IPS-NIHi11 (cell line): ENCODE data around the gene PEX11A.

ENCODE experiments used
- DNase-seq: peaks from one replicate; pipeline ENCODE4 v3.0.0; 2012; ENCODE audit warnings: mixed read lengths, low spot score

The PEX11A gene

GRCh38 chr15:89654847-89655805 is 35.4 kb downstream of the PEX11A start, which contains the start of gene KIF7:
KIF7 (minus strand) TSS chr15:89655467; CDS start chr15:89652930, 2,537 bp downstream.
- peak; percentile 99 for DNase-seq

DNA sequence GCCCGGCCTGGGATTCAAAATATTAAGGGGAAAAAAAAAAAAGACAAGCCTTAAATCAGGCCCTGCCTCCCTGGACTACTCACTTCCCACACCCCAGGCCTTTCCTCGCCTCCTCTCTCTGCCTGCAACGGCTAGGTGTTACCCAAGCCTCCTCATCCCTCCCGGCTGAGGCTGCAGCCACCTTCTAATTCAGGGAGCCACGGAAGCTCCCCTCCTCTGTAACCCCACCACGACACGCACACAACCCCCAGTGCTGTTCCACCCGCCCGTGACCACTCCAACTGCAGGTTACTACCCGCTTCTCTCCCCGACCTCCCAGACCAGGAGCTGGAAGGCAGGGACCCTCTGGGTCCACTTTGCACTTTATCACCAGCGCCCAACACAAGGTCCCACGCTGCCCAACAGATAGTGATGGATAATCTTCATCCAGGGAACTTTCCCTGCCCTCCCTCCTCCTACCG is 36.2 kb downstream of the PEX11A start:
- no peak for DNase-seq

- DNase-seq: no peak
Measured at GRCh38 chr15:89653578-89653977, 37.0 kb downstream of the PEX11A start.

DNA sequence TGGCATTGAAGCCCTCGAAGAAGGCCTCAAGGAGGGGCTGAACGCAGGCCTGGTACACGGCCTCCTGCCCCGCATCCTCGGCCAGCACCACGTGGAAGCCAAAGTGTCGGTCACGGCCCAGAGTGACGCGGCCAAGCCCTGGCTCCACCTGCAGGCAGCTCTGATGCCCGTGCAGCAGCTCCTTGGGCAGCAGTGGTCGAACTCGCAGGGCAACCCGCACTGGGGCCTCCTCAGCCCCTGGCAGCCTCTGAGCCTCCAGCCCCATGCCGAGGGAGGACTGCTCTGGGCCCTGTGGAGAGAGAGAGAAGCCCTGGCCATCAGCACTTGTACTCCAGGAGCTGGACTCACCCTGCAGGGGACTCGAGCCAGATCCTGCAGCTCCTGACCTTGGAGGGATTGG is 37.9 kb downstream of the PEX11A start:
- DNase-seq: no peak

GRCh38 chr15:89652131-89652530 is 38.4 kb downstream of the PEX11A start:
- DNase-seq: no peak

GRCh38 chr15:89649716-89650115 is 40.8 kb downstream of the PEX11A start:
- no peak for DNase-seq

- no peak for DNase-seq
Measured at GRCh38 chr15:89649013-89649625, 41.4 kb downstream of the PEX11A start.

GRCh38 chr15:89648106-89649012 is 42.2 kb downstream of the PEX11A start:
- no peak for DNase-seq

GRCh38 chr15:89647191-89647851 is 43.2 kb downstream of the PEX11A start:
- DNase-seq: peak; percentile 96

DNA sequence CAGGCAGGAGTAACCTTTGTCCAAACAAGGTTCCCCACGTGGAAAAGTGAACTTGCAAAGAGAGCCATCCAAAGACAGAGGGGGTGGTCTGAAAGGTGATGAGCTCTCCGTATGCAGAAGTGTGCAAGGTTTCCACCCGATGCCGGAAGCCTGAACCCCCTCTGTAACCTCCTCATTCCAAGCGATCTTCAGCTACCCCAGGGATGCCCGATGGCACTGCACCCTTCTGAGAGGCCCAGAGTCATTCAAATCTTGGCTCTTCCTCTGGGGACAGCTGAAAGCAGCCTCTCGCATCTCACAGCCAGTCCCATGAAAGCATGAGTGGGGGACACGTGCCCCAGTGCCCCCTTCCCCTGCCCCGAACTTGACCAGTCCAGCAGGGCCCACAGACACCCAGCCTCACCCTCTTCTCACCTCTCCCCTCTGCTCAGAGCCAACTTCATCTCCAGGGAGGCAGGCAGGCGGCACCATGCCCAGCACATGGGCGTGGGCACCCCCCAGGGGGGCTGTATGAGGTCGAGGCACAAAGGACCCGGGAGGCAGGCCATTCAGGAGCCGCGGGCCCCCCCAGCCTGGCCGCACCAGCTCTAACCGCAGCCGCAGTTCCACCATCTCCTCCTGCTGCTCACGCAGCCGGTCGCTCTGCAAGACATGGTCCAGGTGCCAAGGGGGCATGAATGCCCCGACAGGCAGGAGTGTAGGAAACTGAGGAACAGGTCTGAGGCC is 44.0 kb downstream of the PEX11A start:
- no peak for DNase-seq

DNA sequence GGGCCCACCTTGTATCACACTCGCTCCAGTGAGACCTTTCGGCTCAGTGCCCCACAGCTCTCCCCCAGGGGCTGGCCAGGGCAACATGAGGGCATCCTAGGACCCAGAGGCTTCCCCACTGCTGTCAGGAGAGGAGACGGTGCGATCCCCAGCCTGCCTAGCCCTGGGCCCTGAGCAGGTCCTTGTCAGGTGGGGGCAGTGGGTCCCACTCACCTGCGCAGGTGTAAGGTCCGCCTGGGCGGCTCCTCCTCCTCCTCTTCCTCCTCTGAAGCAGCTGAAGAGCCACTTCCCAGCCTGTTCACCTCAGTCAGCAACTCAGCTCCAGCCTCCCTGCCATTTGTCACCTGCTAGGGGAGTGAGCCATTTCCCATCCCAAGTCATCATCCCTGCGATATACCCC is 44.9 kb downstream of the PEX11A start:
- DNase-seq: no peak

GRCh38 chr15:89642106-89642505 is 48.4 kb downstream of the PEX11A start:
- DNase-seq: no peak

- no peak for DNase-seq
Measured at GRCh38 chr15:89641053-89641452, 49.5 kb downstream of the PEX11A start.

DNA sequence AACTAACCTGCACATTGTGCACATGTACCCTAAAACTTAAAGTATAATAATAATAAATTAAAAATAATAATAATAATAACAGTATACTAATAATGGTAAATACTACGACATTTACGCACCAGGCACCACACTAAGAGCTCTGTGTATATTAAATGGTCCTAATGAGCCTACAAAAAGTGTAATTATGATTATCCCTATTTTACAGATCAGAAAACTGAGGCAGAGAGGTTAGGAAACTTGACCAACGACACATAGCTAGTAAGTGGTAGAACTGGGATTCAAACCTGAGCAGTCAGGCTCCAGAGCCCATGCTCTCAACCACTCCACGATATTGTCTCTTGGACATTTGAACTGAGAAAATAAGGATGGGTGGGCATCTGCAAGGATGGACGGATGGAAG is 50.3 kb downstream of the PEX11A start:
- DNase-seq: no peak

GRCh38 chr15:89633585-89633984 is 57.0 kb downstream of the PEX11A start:
- DNase-seq: no peak

DNA sequence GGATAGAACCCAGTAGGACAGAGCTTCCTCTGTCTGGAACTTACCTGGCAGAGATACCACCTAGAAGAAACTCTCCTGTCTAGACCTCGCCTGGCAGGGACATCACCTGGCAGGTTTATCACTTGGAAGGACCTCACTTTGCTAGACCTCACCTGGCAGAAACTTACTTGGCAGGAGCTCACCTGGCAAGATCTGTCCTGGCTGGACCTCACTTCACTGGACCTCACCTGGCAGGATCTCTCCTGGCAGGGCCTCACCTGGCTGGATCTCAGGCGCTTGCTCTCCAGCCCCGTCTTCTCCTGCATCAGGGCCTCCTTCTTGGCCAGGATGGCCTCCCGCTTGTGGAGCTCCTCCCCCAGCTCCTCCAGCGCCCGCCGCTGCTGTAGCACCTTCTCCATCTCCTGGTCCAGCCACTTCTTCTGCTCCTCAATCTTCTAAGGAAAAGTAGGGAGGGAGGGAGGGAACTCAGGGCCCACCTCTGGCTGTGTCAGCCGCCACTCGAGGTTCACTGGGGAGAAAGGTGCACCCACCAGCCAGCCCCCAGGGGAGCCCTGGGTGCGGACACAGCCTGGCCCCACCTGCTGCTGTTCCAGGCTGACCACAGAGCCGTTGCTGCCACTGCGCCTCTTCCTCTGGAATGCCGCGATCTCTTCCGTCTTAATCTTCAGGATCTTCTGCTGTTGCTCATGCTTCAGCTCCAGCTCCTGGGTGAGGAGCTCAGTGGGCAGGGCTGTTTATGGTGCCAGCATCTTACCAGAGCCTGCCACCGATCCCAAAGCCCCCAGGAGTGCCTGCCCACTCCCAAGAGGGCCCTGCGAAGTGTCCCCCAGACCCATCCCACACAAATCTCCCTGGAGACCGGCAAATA is 57.8 kb downstream of the PEX11A start:
- no peak for DNase-seq

GRCh38 chr15:89631902-89632264 is 58.7 kb downstream of the PEX11A start:
- no peak for DNase-seq
